Activated naive CD4-positive, alpha-beta T cell treated with anti-CD3 and anti-CD28 coated beads for 36 hours (primary cell): Measurements from ENCODE around the gene KRT86. TPM values are rescaled to one million over a fixed set of nuclear protein-coding genes. Genes with fewer than 3 reads are reported as not detected.
"Not testable (repeated sequence)": the region's sequence is repeated elsewhere in the genome, so short reads cannot be mapped to it uniquely, and the experiment has no call there.

Experiments
- CTCF ChIA-PET: fragments of 350-600 bp; sonication (Branson Sonifier 250); formaldehyde crosslinking; loops from one replicate; lab custom pipeline; 2021; ENCODE audit warnings: antibody characterized with exemption; lab: Charles Lee
- DNase-seq: peaks from one replicate; pipeline ENCODE4 v3.0.0-alpha.2; 2020
- H3K27ac Mint-ChIP-seq: one replicate; pipeline ENCODE4 v1.8.0; 2021; ENCODE audit warnings: mild to moderate bottlenecking, mixed read lengths
- H3K27me3 Mint-ChIP-seq: one replicate; pipeline ENCODE4 v1.8.0; 2021; ENCODE audit warnings: low read depth, mixed read lengths
- H3K36me3 Mint-ChIP-seq: one replicate; pipeline ENCODE4 v1.8.0; 2021; ENCODE audit warnings: low read depth, mixed read lengths
- H3K4me1 Mint-ChIP-seq: one replicate; pipeline ENCODE4 v1.8.0; 2021; ENCODE audit warnings: low read depth, mixed read lengths
- H3K4me3 Mint-ChIP-seq: one replicate; pipeline ENCODE4 v1.8.0; 2021; ENCODE audit warnings: mild to moderate bottlenecking, moderate library complexity, mixed read lengths
- H3K9me3 Mint-ChIP-seq: one replicate; pipeline ENCODE4 v1.8.0; 2021; ENCODE audit warnings: mixed read lengths
- intact Hi-C: fragments of 100-400 bp; cut with micrococcal nuclease; formaldehyde crosslinking; loops from one replicate; pipeline ENCODE4 v1.15.1; 2023
- total RNA-seq, 2 experiments: library from RNA; stranded (reverse); gene quantifications; one replicate each; pipeline ENCODE4 v1.2.3, GENCODE V29; 2021

Gene KRT86
- total RNA-seq, 2 experiments from 2014 or later: 0.15 TPM; not detected in 1

DNA sequence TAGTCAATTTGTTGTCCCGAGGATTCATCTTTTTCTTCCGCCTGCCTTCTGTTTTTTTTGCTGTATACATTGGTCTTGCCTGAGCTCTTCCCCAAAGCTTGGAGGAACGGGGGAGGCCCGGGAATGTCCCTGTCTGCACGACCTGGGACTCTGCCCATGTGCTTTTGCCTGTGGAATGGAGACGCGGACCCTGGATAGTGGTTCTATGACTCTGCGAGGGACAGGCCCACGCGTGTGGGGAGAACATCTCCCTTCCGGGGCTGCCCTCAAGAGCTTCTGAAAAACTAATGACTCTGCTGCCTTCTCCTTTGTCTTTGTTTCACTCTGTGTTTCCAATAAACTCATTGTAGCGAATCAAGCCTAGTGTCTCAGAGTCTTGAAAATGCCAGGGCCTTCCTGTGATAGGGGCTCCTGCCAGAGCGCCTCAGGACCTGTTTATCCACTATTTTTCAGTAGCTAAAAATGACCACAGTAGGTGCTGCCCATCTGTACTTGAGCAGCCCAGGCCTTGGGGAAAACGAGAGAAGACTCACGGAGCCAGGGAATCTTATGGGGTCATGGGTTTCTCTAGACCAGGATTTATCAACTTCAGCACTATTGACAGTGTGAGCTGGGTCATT lies 34.5 kb downstream of the KRT86 start:
- peaks cover 37% of the 10 kb centered on the region for H3K27me3 Mint-ChIP-seq
- H3K9me3 Mint-ChIP-seq: no peaks in the 10 kb centered on the region
- no peaks in the 10 kb centered on the region for H3K36me3 Mint-ChIP-seq
- H3K4me1 Mint-ChIP-seq: peaks cover 14% of the 10 kb centered on the region
- intact Hi-C loops: no loop called here
- no peak overlapping the region for H3K27ac Mint-ChIP-seq
- DNase-seq: no peak
- CTCF ChIA-PET: interaction anchor here (0.8 to 4.0 kb wide), 7 partner anchors 12 to 275 kb away, joined by 3 to 37 read pairs (median 3); partner anchors contain the start of gene KRT85
- H3K4me3 Mint-ChIP-seq: peak overlapping the region; percentile 44

DNA sequence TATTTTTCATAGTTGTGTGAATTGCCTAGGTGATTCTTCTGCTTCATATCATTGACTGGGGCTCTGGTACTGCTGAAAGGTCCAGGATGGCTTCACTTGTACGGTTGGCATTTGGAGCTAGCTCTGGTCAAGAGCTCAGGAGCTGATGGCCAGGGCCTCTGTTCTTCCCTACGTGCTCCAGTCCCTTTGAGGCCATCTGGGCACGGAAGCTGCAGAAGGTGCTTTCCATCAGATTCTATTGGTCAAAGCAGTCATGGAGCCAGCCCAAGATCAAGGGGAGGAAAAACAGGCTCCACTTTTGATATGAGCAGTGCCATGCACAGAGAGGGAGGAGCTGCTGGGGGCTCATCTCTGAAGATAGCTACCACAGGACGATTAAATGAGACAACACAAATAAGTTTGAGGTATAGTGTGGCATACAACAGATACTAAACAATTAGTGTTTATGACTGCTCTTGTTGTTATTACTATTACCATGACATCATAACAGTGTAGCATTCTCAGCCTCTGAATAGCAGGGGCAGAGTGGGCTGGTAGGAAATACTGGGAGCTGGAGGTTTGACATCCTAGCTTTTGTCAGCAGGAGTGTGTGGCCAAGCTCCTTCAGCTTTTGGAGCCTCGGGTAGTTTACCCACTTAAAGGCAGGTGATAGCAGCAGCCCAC lies 36.3 kb downstream of the KRT86 start:
- peaks cover 37% of the 10 kb centered on the region for H3K27me3 Mint-ChIP-seq
- H3K36me3 Mint-ChIP-seq: no peaks in the 10 kb centered on the region
- CTCF ChIA-PET: interaction anchor here (1.0 to 4.0 kb wide), 8 partner anchors 8 to 573 kb away, joined by 3 to 37 read pairs (median 3); partner anchors contain the start of gene KRT83
- no peak for DNase-seq
- intact Hi-C loops: no loop called here
- peaks cover 6% of the 10 kb centered on the region for H3K4me1 Mint-ChIP-seq
- H3K4me3 Mint-ChIP-seq: no peak overlapping the region
- no peaks in the 10 kb centered on the region for H3K9me3 Mint-ChIP-seq
- H3K27ac Mint-ChIP-seq: no peak overlapping the region

DNA sequence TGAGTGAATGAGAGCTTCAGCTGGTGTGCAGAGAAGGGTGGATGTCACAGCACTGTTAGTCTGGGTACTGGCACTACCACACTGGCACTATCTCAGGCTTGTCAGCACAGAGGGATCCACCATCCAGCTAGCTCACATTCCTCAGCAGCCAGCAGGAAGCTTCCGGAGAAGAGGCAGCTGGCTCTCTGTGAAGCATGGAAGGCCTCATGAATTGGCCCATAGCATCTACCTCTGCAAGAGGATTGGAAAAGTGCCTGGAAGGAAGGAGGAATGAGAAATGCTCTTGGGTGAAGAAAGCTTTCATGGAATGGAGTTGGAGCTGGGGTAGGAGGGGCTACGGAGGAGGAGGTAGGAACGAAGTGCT lies 36.8 kb downstream of the KRT86 start:
- peaks cover 37% of the 10 kb centered on the region for H3K27me3 Mint-ChIP-seq
- intact Hi-C loops: no loop called here
- no peak for DNase-seq
- H3K9me3 Mint-ChIP-seq: no peaks in the 10 kb centered on the region
- CTCF ChIA-PET: interaction anchor here (0.6 to 4.0 kb wide), 8 partner anchors 8 to 600 kb away, joined by 3 to 37 read pairs (median 4); partner anchors contain the start of gene KRT83
- no peaks in the 10 kb centered on the region for H3K36me3 Mint-ChIP-seq
- H3K27ac Mint-ChIP-seq: no peak overlapping the region
- H3K4me3 Mint-ChIP-seq: no peak overlapping the region
- H3K4me1 Mint-ChIP-seq: peaks cover 6% of the 10 kb centered on the region

DNA sequence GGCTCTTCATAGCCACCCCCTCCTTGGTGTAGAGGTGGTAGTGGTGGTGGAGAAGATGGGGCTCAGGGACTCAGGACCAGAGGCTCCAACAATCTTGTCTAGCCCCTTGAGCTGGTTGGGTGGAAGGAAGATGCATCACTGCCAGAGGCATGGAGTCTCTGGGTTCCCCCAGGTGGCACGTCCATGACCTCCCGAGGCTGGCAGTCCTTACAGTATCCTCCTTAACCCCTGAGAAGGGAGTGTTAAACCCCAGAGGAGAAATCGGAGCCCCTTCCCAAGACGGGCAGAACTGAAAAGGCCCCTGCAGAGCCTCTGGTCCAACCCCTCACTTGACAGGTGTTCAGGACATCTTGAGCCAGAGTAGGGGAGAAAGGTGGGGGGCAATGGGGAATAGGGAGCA lies 37.6 kb downstream of the KRT86 start:
- H3K4me1 Mint-ChIP-seq: peaks cover 6% of the 10 kb centered on the region
- no peak overlapping the region for H3K27ac Mint-ChIP-seq
- CTCF ChIA-PET: interaction anchor here (0.8 to 4.0 kb wide), 7 partner anchors 9 to 572 kb away, joined by 3 to 37 read pairs (median 3); partner anchors contain the start of gene KRT83
- H3K4me3 Mint-ChIP-seq: no peak overlapping the region
- intact Hi-C loops: no loop called here
- DNase-seq: no peak
- H3K9me3 Mint-ChIP-seq: no peaks in the 10 kb centered on the region
- peaks cover 29% of the 10 kb centered on the region for H3K27me3 Mint-ChIP-seq
- no peaks in the 10 kb centered on the region for H3K36me3 Mint-ChIP-seq

DNA sequence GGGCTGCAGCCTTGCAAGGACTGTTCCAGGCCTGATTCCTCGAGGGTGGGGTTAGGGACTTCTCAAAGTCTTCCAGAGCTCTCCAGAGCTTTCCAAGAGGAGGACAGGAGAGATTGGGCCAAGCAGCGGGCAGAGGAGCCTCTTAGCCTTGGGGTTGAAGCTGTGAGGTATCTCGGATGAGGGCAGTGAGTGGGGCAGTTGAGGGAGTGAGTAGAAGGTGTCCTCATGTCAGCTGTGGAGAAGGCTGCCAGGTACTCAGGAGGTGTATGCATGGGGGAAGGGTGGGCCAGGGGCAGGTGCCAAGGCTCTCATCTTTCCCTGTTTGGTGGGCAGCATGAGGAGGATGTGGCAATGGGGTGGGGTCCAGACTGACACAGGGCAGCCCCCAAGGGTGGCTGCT lies 39.0 kb downstream of the KRT86 start:
- no peaks in the 10 kb centered on the region for H3K36me3 Mint-ChIP-seq
- peaks cover 4% of the 10 kb centered on the region for H3K4me1 Mint-ChIP-seq
- H3K9me3 Mint-ChIP-seq: no peaks in the 10 kb centered on the region
- DNase-seq: no peak
- H3K27ac Mint-ChIP-seq: no peak overlapping the region
- H3K4me3 Mint-ChIP-seq: no peak overlapping the region
- intact Hi-C loops: no loop called here
- CTCF ChIA-PET: interaction anchor here (1.1 kb wide), 1 partner anchor 13 kb away, joined by 6 read pairs; no protein-coding TSS in a partner anchor
- peaks cover 17% of the 10 kb centered on the region for H3K27me3 Mint-ChIP-seq

DNA sequence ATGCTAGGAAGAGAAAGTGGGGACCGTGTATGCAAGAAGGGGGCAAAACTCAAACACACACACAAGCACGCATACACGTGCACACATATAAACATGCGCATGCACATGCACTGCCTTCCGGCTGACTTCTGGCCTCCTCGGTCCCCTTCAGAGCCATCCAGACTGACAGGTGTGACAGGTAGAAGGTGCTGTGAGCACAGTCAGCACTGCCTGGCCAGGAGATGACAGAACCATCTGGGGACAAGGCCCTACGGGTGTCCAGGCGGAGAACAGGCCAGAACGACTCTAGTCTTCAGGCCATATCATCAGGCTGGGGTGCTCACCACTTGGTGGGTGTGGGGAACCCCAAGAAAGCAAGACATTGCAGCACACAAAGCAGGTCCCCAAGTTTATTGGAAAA lies 39.5 kb downstream of the KRT86 start:
- Mint-ChIP-seq H3K27ac (no peak overlapping the region), H3K9me3 (no peaks in the 10 kb centered on the region), H3K4me3 (no peak overlapping the region), H3K4me1 (peaks cover under 1% of the 10 kb centered on the region), H3K27me3 (peaks cover 14% of the 10 kb centered on the region), H3K36me3 (no peaks in the 10 kb centered on the region)
- CTCF ChIA-PET: no interaction called here
- intact Hi-C loops: no loop called here
- DNase-seq: no peak

DNA sequence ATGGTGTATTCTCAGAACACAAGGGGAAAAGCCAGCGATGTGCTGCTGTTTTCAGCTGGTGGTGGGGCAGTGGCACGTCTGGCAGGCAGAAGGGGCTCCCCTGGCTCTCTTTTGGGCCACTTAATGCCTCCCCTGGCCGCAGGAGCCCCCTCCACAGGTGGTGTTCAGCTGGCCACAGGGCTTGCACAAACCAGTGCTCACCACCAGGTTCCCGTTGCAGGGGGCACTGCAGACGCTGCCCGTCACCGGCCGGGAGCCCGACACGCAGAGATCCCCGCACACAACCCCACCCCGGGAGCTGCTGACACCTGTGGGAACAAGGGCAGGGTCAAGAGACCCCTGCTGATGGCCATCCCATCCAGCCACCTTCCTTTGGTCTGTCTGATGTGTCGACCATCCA lies 40.1 kb downstream of the KRT86 start:
- H3K4me3 Mint-ChIP-seq: no peak overlapping the region
- no peak for DNase-seq
- H3K36me3 Mint-ChIP-seq: no peaks in the 10 kb centered on the region
- no peaks in the 10 kb centered on the region for H3K4me1 Mint-ChIP-seq
- CTCF ChIA-PET: interaction anchor here (0.7 kb wide), 1 partner anchor 178 kb away, joined by 3 read pairs; no protein-coding TSS in a partner anchor
- H3K9me3 Mint-ChIP-seq: no peaks in the 10 kb centered on the region
- H3K27ac Mint-ChIP-seq: no peak overlapping the region
- intact Hi-C loops: no loop called here
- peaks cover 8% of the 10 kb centered on the region for H3K27me3 Mint-ChIP-seq

DNA sequence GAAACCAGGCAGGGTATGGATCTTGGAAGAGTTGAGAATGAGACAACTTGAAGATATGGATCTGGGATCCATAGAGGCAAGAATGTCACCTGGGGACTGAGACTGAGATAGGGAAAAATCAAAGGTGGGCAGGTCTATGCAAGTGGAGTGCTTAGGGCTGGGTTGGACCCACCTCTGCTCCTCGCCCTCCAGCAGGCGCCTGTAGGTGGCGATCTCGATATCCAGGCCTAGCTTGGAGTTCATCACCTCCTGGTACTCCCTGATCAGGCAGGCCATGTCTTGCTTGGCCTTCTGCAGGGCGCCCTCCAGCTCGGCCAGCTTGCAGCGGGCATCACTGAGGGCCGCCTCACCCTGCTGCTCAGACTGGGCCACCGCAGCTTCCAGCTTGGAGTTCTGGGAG lies 41.3 kb downstream of the KRT86 start:
- CTCF ChIA-PET: interaction anchor here (0.9 to 1.8 kb wide), 3 partner anchors 11 to 159 kb away, joined by 4 to 7 read pairs (median 5); no protein-coding TSS in a partner anchor
- DNase-seq: peak; percentile 63
- H3K36me3 Mint-ChIP-seq, H3K27ac Mint-ChIP-seq, H3K4me3 Mint-ChIP-seq, H3K9me3 Mint-ChIP-seq, H3K4me1 Mint-ChIP-seq, intact Hi-C loops: not testable (repeated sequence)
- H3K27me3 Mint-ChIP-seq: peaks cover 11% of the 10 kb centered on the region

DNA sequence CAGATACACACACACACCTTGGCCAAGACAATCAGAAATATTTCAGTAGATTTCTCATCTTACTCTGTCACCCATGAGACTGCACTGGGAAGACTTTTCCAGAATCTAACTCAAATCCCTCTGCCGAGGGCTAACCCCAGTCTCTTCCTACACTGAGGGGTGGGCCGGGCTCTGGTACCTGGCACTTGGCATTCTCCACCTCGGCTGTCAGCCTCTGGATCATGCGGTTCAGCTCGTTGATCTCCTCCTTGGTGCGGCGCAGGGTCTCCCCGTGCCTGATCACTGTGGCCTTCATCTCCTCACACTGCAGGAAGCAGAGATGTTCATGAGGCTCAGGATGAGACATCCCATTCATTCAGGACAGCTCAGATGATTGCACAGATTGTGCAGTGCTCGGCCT lies 41.8 kb downstream of the KRT86 start:
- intact Hi-C loops: no loop called here
- Mint-ChIP-seq H3K9me3 (no peaks in the 10 kb centered on the region), H3K27ac (no peak overlapping the region), H3K27me3 (peaks cover 12% of the 10 kb centered on the region), H3K4me1 (no peaks in the 10 kb centered on the region), H3K36me3 (no peaks in the 10 kb centered on the region), H3K4me3 (no peak overlapping the region)
- CTCF ChIA-PET: interaction anchor here (0.9 to 1.8 kb wide), 3 partner anchors 10 to 160 kb away, joined by 4 to 7 read pairs (median 5); no protein-coding TSS in a partner anchor
- DNase-seq: no peak

DNA sequence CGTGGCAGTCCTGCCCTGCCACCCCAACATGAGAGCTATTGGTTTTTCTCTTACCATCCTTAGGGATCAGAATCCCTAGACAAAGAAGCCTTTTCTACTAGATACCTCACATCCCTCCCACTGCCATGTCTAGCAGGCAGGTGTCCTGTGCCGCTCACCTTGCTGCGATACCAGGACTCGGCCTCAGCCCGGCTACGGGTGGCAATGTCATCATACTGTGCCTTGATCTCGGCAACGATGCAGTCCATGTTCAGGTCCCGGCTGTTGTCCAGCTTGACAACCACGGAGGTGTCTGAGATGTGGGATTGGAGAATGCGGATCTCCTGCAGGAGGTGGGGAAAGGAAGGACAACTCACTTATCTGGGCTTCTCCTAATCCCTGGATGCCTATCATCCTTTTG lies 42.3 kb downstream of the KRT86 start:
- H3K27ac Mint-ChIP-seq: no peak overlapping the region
- no peaks in the 10 kb centered on the region for H3K36me3 Mint-ChIP-seq
- CTCF ChIA-PET: interaction anchor here (0.9 to 1.8 kb wide), 3 partner anchors 10 to 160 kb away, joined by 4 to 7 read pairs (median 5); no protein-coding TSS in a partner anchor
- intact Hi-C loops: no loop called here
- peaks cover 10% of the 10 kb centered on the region for H3K27me3 Mint-ChIP-seq
- H3K9me3 Mint-ChIP-seq: no peaks in the 10 kb centered on the region
- DNase-seq: no peak
- no peaks in the 10 kb centered on the region for H3K4me1 Mint-ChIP-seq
- H3K4me3 Mint-ChIP-seq: no peak overlapping the region

DNA sequence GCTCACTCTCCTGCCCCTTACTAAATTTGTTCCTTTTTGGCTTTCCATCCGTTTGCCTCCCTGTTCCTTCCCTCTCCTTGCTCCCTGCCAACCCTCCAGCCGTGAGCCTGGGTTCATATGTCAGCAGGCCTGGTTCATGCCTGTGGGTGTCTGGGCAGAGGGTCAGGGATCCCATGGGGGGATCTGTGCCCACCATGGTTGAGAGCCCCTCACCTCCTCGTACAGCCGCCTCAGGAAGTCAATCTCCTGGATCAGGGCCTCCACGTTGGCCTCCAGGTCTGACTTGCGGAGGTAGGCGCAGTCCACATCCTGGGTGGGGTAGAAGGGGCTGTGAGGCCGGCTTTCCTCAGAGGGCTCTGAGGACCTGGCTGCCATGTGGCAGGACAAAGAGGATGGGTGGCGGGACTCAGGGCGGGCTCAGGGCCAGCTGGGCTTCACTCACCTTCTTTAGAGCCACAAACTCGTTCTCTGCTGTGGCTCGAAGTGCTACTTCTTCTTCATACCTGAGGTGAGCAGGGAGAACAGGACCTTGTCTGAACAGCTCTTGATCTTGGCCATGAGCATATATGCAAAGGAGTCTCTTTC lies 43.1 kb downstream of the KRT86 start:
- DNase-seq: no peak
- CTCF ChIA-PET: interaction anchor here (0.7 to 1.7 kb wide), 3 partner anchors 10 to 32 kb away, joined by 3 to 5 read pairs (median 3); no protein-coding TSS in a partner anchor
- intact Hi-C loops: no loop called here
- Mint-ChIP-seq H3K9me3 (no peaks in the 10 kb centered on the region), H3K27ac (no peak overlapping the region), H3K4me3 (no peak overlapping the region), H3K36me3 (no peaks in the 10 kb centered on the region), H3K27me3 (peaks cover 13% of the 10 kb centered on the region), H3K4me1 (no peaks in the 10 kb centered on the region)

DNA sequence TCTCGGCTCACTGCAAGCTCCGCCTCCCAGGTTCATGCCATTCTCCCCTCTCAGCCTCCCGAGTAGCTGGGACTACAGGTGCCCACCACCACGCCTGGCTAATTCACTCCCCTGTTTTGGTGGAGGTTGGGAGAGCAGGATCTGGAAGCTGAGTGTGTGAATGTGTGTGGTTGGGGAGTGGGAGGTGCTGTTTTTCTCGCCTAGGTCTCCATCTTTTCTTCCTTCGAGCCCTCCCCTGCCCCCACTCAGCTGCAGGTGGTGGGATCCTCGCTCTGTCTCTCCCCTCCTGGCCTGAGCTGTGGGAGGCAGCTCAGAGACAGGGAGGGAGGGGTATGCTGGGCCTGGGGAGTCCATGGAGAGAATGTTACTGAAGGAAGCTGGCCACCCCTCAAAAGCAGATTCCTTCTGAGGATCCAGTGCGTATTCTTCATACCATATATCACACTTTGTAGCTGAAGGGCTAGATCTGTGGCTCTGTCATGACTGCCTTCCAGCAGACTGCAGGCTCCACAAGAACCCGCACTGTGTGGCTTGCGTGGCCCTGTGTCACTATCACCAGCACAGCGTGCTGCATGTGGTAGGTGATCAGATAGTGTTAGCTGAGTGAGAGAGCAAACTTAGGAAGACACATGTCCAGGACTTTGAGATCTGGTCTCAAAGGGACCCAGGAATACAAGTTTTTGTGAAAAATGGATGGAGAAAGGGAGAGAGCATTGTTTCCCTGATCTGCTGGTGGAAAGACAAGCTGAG lies 44.0 kb downstream of the KRT86 start:
- CTCF ChIA-PET: interaction anchor here (0.7 to 1.7 kb wide), 6 partner anchors 8 to 549 kb away, joined by 3 to 6 read pairs (median 4); no protein-coding TSS in a partner anchor
- intact Hi-C loops: no loop called here
- Mint-ChIP-seq H3K4me1 (no peaks in the 10 kb centered on the region), H3K4me3 (no peak overlapping the region), H3K27ac (no peak overlapping the region), H3K9me3 (no peaks in the 10 kb centered on the region), H3K27me3 (peaks cover 15% of the 10 kb centered on the region), H3K36me3 (no peaks in the 10 kb centered on the region)
- DNase-seq: no peak
